ENCODE data around the gene SCARF2.

GRCh38 chr22:20405291-20405930 lies 32.2 kb downstream of the SCARF2 start:
- no peak for TF ChIP-seq EZH2 (IDR thresholded peaks at IDR 0.05; ENCODE audit: borderline replicate concordance, low read depth, low read length, poor library complexity, severe bottlenecking)
- TF ChIP-seq, protein P1, sequence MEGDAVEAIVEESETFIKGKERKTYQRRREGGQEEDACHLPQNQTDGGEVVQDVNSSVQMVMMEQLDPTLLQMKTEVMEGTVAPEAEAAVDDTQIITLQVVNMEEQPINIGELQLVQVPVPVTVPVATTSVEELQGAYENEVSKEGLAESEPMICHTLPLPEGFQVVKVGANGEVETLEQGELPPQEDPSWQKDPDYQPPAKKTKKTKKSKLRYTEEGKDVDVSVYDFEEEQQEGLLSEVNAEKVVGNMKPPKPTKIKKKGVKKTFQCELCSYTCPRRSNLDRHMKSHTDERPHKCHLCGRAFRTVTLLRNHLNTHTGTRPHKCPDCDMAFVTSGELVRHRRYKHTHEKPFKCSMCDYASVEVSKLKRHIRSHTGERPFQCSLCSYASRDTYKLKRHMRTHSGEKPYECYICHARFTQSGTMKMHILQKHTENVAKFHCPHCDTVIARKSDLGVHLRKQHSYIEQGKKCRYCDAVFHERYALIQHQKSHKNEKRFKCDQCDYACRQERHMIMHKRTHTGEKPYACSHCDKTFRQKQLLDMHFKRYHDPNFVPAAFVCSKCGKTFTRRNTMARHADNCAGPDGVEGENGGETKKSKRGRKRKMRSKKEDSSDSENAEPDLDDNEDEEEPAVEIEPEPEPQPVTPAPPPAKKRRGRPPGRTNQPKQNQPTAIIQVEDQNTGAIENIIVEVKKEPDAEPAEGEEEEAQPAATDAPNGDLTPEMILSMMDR (conservative IDR thresholded peaks at IDR 0.05; ENCODE audit: low read depth, low read length) = no peak
